ENCODE measurements around the gene MGME1. TPM values are rescaled to one million over a fixed set of nuclear protein-coding genes. Genes with fewer than 3 reads are reported as not detected.
A peak's percentile ranks its signal among the peaks of the same experiment; 100 is the strongest.

Gene MGME1
- total RNA-seq, 1 experiment from 2014 or later: 56.0 TPM

DNA sequence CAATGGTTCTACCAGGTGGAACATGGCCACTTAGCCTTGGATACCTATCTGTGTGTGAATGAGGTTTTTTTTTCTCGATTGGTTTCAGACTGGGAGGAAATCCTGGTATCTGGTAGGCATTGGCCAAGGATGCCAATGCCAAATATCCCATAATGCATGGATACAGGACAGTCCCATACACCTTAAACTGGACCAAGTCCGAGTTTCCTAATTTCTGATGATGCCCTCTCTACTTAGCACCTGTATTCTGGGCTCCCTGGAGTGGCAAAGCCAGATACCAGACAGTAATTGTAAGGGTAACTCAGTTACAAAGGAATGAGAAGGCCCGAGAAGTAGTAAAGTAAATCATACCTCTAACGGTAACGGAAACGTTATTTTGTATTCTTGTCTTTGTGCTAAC is 18.1 kb upstream of the MGME1 start:
- H3K27ac Mint-ChIP-seq: 0 out of 2 replicates have a peak overlapping the region, but pooled peaks have one; percentile 54
- CTCF ChIA-PET: no interaction called here
- POLR2A ChIA-PET: no interaction called here
- H3K4me3 Mint-ChIP-seq: no peak overlapping the region
- DNase-seq (ENCODE audit: low spot score) (no peak), ATAC-seq (no peak)
- peaks cover 100% of the 10 kb centered on the region for H3K36me3 Mint-ChIP-seq
- H3K4me1 Mint-ChIP-seq: no peaks in the 10 kb centered on the region
- no peaks in the 10 kb centered on the region for H3K27me3 Mint-ChIP-seq (ENCODE audit: low read depth)
- TF ChIP-seq ELF4 (CRISPR knock-in tag; IDR thresholded peaks at IDR 0.05; ENCODE audit: low read depth) (no peak), SMAD4 (CRISPR knock-in tag; IDR thresholded peaks at IDR 0.05) (no peak), ZNF219 (CRISPR knock-in tag; IDR thresholded peaks at IDR 0.05; ENCODE audit: borderline replicate concordance) (no peak), ZNF423 (CRISPR knock-in tag; IDR thresholded peaks at IDR 0.05) (no peak), GTF2I (CRISPR knock-in tag; conservative IDR thresholded peaks at IDR 0.05) (no peak), ZBTB21 (CRISPR knock-in tag; IDR thresholded peaks at IDR 0.05; ENCODE audit: borderline replicate concordance) (no peak), NR3C1 (CRISPR knock-in tag; conservative IDR thresholded peaks at IDR 0.05; ENCODE audit: low read depth) (no peak), NFYB (CRISPR knock-in tag; conservative IDR thresholded peaks at IDR 0.05; ENCODE audit: low read depth) (no peak), CREM (CRISPR knock-in tag; IDR thresholded peaks at IDR 0.05) (no peak)
- TF ChIP-seq, protein P1, sequence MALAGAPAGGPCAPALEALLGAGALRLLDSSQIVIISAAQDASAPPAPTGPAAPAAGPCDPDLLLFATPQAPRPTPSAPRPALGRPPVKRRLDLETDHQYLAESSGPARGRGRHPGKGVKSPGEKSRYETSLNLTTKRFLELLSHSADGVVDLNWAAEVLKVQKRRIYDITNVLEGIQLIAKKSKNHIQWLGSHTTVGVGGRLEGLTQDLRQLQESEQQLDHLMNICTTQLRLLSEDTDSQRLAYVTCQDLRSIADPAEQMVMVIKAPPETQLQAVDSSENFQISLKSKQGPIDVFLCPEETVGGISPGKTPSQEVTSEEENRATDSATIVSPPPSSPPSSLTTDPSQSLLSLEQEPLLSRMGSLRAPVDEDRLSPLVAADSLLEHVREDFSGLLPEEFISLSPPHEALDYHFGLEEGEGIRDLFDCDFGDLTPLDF (CRISPR knock-in tag; IDR thresholded peaks at IDR 0.05): no peak
- TF ChIP-seq, protein P2, sequence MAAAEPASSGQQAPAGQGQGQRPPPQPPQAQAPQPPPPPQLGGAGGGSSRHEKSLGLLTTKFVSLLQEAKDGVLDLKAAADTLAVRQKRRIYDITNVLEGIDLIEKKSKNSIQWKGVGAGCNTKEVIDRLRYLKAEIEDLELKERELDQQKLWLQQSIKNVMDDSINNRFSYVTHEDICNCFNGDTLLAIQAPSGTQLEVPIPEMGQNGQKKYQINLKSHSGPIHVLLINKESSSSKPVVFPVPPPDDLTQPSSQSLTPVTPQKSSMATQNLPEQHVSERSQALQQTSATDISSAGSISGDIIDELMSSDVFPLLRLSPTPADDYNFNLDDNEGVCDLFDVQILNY (CRISPR knock-in tag; IDR thresholded peaks at IDR 0.05): no peak
- TF ChIP-seq, protein P3, sequence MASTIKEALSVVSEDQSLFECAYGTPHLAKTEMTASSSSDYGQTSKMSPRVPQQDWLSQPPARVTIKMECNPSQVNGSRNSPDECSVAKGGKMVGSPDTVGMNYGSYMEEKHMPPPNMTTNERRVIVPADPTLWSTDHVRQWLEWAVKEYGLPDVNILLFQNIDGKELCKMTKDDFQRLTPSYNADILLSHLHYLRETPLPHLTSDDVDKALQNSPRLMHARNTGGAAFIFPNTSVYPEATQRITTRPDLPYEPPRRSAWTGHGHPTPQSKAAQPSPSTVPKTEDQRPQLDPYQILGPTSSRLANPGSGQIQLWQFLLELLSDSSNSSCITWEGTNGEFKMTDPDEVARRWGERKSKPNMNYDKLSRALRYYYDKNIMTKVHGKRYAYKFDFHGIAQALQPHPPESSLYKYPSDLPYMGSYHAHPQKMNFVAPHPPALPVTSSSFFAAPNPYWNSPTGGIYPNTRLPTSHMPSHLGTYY (CRISPR knock-in tag; IDR thresholded peaks at IDR 0.05): no peak
- TF ChIP-seq, protein P4, sequence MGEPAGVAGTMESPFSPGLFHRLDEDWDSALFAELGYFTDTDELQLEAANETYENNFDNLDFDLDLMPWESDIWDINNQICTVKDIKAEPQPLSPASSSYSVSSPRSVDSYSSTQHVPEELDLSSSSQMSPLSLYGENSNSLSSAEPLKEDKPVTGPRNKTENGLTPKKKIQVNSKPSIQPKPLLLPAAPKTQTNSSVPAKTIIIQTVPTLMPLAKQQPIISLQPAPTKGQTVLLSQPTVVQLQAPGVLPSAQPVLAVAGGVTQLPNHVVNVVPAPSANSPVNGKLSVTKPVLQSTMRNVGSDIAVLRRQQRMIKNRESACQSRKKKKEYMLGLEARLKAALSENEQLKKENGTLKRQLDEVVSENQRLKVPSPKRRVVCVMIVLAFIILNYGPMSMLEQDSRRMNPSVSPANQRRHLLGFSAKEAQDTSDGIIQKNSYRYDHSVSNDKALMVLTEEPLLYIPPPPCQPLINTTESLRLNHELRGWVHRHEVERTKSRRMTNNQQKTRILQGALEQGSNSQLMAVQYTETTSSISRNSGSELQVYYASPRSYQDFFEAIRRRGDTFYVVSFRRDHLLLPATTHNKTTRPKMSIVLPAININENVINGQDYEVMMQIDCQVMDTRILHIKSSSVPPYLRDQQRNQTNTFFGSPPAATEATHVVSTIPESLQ (CRISPR knock-in tag; IDR thresholded peaks at IDR 0.05): no peak
- TF ChIP-seq, protein P5, sequence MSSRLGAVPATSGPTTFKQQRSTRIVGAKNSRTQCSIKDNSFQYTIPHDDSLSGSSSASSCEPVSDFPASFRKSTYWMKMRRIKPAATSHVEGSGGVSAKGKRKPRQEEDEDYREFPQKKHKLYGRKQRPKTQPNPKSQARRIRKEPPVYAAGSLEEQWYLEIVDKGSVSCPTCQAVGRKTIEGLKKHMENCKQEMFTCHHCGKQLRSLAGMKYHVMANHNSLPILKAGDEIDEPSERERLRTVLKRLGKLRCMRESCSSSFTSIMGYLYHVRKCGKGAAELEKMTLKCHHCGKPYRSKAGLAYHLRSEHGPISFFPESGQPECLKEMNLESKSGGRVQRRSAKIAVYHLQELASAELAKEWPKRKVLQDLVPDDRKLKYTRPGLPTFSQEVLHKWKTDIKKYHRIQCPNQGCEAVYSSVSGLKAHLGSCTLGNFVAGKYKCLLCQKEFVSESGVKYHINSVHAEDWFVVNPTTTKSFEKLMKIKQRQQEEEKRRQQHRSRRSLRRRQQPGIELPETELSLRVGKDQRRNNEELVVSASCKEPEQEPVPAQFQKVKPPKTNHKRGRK (CRISPR knock-in tag; IDR thresholded peaks at IDR 0.05; ENCODE audit: borderline replicate concordance): no peak
- TF ChIP-seq, protein P6, sequence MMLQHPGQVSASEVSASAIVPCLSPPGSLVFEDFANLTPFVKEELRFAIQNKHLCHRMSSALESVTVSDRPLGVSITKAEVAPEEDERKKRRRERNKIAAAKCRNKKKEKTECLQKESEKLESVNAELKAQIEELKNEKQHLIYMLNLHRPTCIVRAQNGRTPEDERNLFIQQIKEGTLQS (CRISPR knock-in tag; conservative IDR thresholded peaks at IDR 0.05): no peak
- TF ChIP-seq, protein P7, sequence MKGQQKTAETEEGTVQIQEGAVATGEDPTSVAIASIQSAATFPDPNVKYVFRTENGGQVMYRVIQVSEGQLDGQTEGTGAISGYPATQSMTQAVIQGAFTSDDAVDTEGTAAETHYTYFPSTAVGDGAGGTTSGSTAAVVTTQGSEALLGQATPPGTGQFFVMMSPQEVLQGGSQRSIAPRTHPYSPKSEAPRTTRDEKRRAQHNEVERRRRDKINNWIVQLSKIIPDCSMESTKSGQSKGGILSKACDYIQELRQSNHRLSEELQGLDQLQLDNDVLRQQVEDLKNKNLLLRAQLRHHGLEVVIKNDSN (CRISPR knock-in tag; IDR thresholded peaks at IDR 0.05): no peak
- TF ChIP-seq, protein P8, sequence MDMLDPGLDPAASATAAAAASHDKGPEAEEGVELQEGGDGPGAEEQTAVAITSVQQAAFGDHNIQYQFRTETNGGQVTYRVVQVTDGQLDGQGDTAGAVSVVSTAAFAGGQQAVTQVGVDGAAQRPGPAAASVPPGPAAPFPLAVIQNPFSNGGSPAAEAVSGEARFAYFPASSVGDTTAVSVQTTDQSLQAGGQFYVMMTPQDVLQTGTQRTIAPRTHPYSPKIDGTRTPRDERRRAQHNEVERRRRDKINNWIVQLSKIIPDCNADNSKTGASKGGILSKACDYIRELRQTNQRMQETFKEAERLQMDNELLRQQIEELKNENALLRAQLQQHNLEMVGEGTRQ (CRISPR knock-in tag; IDR thresholded peaks at IDR 0.05): no peak
- H3K9me3 Mint-ChIP-seq: no peaks in the 10 kb centered on the region
